ENCODE data around the gene LLCFC1. TPM values are rescaled to one million over a fixed set of nuclear protein-coding genes. Genes with fewer than 3 reads are reported as not detected.

Gene LLCFC1
- not detected for polyA plus RNA-seq (2012; ENCODE audit: insufficient read depth, insufficient read length, low read depth)

DNA sequence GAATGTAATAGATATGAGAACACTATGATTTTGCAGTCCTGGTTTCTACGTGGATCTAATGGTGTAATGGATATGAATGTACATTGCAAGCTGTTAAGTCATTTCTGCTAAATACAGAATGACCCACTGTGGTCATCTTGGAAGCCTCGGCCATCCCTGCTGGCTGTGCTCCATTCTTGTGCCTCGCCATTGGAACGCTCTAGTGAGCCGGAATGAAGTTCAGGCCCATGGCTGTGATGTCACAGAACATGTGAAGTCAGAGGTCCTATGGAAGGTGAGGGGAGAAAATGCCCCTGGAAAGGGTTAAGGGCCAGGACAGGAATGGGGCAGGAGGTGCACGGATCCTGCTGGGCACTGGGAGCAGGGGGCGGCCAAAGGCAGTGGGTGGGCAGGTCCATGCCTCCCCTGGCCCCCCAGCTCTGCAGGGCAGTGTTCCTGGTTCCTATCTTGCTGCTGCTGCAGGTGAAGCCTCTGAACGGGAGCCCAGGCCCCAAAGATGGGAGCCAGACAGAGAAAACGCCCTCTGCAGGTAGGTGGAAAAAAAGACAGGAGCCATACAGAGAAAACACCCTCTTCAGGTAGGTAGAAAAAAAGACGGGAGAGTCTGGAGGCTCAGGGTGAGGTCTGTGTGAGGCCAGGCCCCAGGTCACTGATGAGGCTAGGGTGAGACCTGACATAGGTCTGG is at the start of gene LLCFC1:
Gene LLCFC1, plus strand, starts transcription at position 259 of the 685 bp plus-strand sequence. Its CDS starts 138 bp downstream, at position 397.
- H3K36me3 ChIP-seq: no peaks in the 10 kb centered on the region
- DNase-seq: no peak
- no peaks in the 10 kb centered on the region for H3K27me3 ChIP-seq

DNA sequence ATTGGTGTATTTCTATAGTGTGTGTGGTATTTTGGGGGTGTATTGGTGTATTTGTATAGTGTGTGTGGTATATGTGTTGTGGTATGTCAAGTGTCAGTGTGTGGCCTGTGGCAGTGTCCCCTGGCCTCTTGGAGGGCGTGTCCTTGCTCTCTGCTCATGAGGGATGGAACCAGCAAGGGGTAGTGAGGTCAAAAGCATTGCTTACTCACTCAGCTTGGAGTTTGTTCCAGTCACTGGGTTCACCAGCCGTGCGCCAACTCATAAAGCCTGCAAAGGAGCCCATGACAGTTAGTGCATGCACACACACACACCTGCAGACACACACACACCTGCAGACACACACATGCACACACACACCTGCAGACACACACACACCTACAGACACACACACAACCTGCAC is 49.5 kb upstream of the LLCFC1 start:
- no peaks in the 10 kb centered on the region for H3K36me3 ChIP-seq
- H3K27me3 ChIP-seq: no peaks in the 10 kb centered on the region
- H3K4me3 ChIP-seq (ENCODE audit: low read depth, low read length): no peak overlapping the region
- H3K4me1 ChIP-seq: no peaks in the 10 kb centered on the region
- no peaks in the 10 kb centered on the region for H3K9me3 ChIP-seq
- TF ChIP-seq, protein P1, sequence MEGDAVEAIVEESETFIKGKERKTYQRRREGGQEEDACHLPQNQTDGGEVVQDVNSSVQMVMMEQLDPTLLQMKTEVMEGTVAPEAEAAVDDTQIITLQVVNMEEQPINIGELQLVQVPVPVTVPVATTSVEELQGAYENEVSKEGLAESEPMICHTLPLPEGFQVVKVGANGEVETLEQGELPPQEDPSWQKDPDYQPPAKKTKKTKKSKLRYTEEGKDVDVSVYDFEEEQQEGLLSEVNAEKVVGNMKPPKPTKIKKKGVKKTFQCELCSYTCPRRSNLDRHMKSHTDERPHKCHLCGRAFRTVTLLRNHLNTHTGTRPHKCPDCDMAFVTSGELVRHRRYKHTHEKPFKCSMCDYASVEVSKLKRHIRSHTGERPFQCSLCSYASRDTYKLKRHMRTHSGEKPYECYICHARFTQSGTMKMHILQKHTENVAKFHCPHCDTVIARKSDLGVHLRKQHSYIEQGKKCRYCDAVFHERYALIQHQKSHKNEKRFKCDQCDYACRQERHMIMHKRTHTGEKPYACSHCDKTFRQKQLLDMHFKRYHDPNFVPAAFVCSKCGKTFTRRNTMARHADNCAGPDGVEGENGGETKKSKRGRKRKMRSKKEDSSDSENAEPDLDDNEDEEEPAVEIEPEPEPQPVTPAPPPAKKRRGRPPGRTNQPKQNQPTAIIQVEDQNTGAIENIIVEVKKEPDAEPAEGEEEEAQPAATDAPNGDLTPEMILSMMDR (IDR thresholded peaks at IDR 0.05; ENCODE audit: low read depth, low read length): no peak
- DNase-seq: no peak

More for the DNA sequence above, at the start of gene LLCFC1:
- Histone ChIP-seq H3K4me1 (no peaks in the 10 kb centered on the region), H3K4me3 (ENCODE audit: low read depth, low read length) (no peak within 1 kb of the TSS), H3K9me3 (no peaks in the 10 kb centered on the region)
- TF ChIP-seq, protein P1 (IDR thresholded peaks at IDR 0.05; ENCODE audit: low read depth, low read length): no peak

DNA sequence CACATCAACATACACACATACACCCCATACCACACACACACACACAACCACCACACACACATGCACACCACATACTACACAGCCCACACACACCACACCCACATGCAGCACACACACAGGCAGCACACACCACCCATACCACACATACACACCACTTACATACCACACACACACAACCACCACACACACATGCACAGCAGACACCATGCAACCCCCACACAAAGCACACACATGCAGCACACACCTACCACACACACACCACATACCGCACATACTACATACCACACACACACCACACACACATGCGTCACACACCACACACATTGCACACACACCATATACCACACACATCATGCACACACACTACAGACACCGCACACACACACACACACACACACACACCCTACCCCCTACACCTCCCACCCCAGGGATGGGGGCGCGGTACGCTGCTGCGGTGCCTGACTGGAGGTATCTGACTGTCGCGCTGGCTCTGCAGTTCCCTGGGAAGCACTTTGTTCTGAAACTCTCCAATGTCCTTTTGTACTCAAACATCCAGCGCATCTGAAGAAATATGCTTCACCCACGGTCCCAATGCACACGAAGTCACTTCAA is 48.3 kb upstream of the LLCFC1 start:
- no peaks in the 10 kb centered on the region for H3K4me1 ChIP-seq
- H3K27me3 ChIP-seq: no peaks in the 10 kb centered on the region
- no peak overlapping the region for H3K4me3 ChIP-seq (ENCODE audit: low read depth, low read length)
- H3K36me3 ChIP-seq: no peaks in the 10 kb centered on the region
- TF ChIP-seq, protein P1 (IDR thresholded peaks at IDR 0.05; ENCODE audit: low read depth, low read length): no peak
- no peaks in the 10 kb centered on the region for H3K9me3 ChIP-seq
- DNase-seq: no peak

DNA sequence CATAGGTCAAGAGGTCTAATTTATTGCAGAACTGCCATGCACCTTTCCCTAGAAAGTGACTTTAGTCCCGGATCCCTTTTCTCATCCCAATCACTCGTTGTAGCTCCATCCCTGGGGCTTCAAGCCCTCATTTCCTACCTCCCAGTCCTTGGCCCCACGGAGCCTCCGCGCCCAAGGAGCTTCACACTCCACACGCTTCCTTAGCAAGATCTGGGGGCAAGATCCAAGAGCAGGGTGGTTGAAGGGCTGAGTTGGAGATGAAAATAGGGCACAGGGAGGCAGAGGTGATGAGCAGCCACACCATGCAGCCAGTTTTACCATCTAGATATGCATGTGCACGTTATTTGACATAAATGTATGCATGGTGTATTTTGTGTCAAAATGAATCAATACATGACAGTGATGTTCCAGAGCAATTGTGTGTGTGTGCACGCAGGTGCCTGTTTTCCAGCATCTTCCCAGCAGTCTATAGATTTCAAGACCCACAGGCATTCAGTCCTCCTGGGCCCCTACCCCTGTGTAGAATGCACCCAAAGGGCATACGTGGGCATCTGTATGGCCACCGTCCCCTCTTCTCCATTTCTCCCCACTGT is 47.7 kb upstream of the LLCFC1 start:
- DNase-seq: no peak
- TF ChIP-seq, protein P1 (IDR thresholded peaks at IDR 0.05; ENCODE audit: low read depth, low read length): no peak
- H3K36me3 ChIP-seq: no peaks in the 10 kb centered on the region
- H3K4me3 ChIP-seq (ENCODE audit: low read depth, low read length): no peak overlapping the region
- H3K27me3 ChIP-seq: no peaks in the 10 kb centered on the region
- no peaks in the 10 kb centered on the region for H3K9me3 ChIP-seq
- no peaks in the 10 kb centered on the region for H3K4me1 ChIP-seq

DNA sequence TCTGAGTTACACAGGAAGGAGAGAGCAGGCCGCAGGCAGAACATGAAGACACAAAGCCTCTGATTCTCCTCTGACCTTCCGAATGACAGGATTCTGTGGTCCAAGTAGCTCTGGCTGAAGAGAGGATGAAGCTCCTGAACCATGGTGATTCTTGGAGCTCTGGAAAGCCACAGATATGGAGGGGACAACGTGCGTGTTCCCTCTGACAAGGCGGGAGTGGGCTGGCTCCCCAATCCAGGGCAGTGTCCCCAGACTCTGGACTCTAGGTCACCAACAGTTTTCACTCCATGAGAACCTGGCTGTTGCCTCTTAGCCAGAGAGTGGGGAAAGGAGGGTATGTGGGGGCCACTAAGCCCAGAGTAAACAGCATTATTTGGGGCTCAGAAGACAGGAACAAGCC is 46.3 kb upstream of the LLCFC1 start:
- TF ChIP-seq, protein P1 (IDR thresholded peaks at IDR 0.05; ENCODE audit: low read depth, low read length): no peak
- Histone ChIP-seq H3K9me3 (no peaks in the 10 kb centered on the region), H3K4me1 (no peaks in the 10 kb centered on the region), H3K4me3 (ENCODE audit: low read depth, low read length) (no peak overlapping the region), H3K36me3 (no peaks in the 10 kb centered on the region), H3K27me3 (no peaks in the 10 kb centered on the region)
- no peak for DNase-seq

Measured in BE2C (cell line).